ENCODE data around the gene TSPAN5.

Gene TSPAN5

GRCh38 chr4:98609934-98610333, 48.5 kb downstream of the TSPAN5 start:
- Histone ChIP-seq H3K4me3 (no peak overlapping the region), H3K36me3 (no peaks in the 10 kb centered on the region), H3K9me3 (replicated peaks in 1 of 11) (no peaks in the 10 kb centered on the region), H3K4me1 (no peaks in the 10 kb centered on the region), H3K4me2 (no peak overlapping the region), H4K20me1 (no peaks in the 10 kb centered on the region), H3K27me3 (no peaks in the 10 kb centered on the region), H3K27ac (no peak overlapping the region), H3K9ac (no peak overlapping the region)
- TF ChIP-seq Cebpa-rat (IDR thresholded peaks at IDR 0.05), result no peak

DNA sequence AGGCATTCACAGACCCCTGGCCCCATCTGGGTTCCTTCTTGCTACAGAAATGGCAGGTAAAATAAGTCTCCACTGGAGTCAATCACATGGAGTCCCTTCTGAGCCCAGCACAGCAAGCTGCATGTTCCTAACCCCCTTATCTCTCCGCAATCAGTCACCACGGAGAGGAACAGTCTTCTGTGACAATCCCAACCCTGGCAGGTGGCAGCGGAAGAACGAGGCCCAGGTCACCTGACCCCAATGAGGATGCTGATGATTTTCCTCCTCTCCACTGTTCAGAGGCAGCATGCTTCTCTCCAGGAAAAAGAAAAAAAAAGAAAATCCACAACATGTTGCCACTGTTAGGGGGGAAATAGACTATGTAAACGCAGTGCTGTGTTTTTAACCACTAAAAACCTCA, 50.1 kb downstream of the TSPAN5 start:
- TF ChIP-seq Cebpa-rat (IDR thresholded peaks at IDR 0.05), result no peak
- H3K36me3 ChIP-seq, result no peaks in the 10 kb centered on the region
- H4K20me1 ChIP-seq, result no peaks in the 10 kb centered on the region
- H3K4me1 ChIP-seq, result no peaks in the 10 kb centered on the region
- no peak overlapping the region for H3K9ac ChIP-seq
- no peak overlapping the region for H3K27ac ChIP-seq
- no peak overlapping the region for H3K4me2 ChIP-seq
- no peak overlapping the region for H3K4me3 ChIP-seq
- no peaks in the 10 kb centered on the region for H3K27me3 ChIP-seq
- H3K9me3 ChIP-seq (replicated peaks in 1 of 11), result no peaks in the 10 kb centered on the region

DNA sequence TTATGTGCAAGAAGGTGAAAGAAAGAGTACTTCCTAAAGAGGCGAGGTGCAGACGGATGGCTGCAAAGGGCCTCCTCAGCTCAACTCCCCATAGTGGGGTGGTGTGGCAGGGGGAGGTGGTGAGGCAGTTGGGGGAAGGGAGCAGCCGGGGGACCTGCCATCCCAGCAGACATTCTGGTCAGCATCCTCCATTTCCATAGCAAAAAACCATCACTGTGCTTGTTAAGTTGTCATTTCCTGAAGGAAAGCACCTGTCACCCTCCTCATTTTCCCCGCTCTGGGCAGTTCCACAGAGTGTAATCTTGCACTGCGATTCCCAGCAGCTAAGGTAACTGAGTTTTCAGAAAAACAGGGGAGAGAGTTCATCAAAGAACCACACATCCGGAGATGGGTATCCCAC, 51.5 kb downstream of the TSPAN5 start:
- Histone ChIP-seq H3K4me2 (no peak overlapping the region), H3K4me1 (no peaks in the 10 kb centered on the region), H3K9ac (no peak overlapping the region), H3K27me3 (no peaks in the 10 kb centered on the region), H3K4me3 (no peak overlapping the region), H3K9me3 (replicated peaks in 1 of 11) (no peaks in the 10 kb centered on the region), H3K27ac (no peak overlapping the region), H4K20me1 (no peaks in the 10 kb centered on the region), H3K36me3 (no peaks in the 10 kb centered on the region)
- TF ChIP-seq Cebpa-rat (IDR thresholded peaks at IDR 0.05), result no peak

DNA sequence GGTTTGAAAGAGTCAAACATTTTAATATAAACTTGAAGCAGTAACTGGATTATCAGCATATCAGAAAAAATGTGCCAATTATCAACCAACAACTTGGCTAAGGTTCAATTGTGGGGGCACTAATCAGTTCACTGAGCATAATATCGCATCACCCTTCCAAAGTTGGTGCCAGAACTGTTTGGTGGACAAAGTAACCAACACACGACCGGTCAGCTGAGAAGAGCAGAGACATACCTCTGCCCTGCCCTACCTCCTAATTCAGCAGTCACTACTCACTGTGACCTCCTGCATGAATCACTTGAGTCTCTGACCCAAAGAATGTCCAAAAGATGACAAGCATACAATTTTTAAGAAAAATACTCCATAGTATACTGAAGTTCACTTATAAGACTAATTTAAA, 53.2 kb downstream of the TSPAN5 start:
- Histone ChIP-seq H3K9ac (no peak overlapping the region), H3K4me3 (no peak overlapping the region), H3K4me2 (no peak overlapping the region), H3K27me3 (no peaks in the 10 kb centered on the region), H3K9me3 (replicated peaks in 1 of 11) (peaks cover 0 to 10% (median under 1%) of the 10 kb centered on the region in 11 experiments; a peak in 4 of 22 replicates), H4K20me1 (no peaks in the 10 kb centered on the region), H3K4me1 (no peaks in the 10 kb centered on the region), H3K36me3 (no peaks in the 10 kb centered on the region), H3K27ac (no peak overlapping the region)
- no peak for TF ChIP-seq Cebpa-rat (IDR thresholded peaks at IDR 0.05)

GRCh38 chr4:98604723-98605122, 53.7 kb downstream of the TSPAN5 start:
- no peak for TF ChIP-seq Cebpa-rat (IDR thresholded peaks at IDR 0.05)
- no peak overlapping the region for H3K27ac ChIP-seq
- H3K9ac ChIP-seq, result no peak overlapping the region

DNA sequence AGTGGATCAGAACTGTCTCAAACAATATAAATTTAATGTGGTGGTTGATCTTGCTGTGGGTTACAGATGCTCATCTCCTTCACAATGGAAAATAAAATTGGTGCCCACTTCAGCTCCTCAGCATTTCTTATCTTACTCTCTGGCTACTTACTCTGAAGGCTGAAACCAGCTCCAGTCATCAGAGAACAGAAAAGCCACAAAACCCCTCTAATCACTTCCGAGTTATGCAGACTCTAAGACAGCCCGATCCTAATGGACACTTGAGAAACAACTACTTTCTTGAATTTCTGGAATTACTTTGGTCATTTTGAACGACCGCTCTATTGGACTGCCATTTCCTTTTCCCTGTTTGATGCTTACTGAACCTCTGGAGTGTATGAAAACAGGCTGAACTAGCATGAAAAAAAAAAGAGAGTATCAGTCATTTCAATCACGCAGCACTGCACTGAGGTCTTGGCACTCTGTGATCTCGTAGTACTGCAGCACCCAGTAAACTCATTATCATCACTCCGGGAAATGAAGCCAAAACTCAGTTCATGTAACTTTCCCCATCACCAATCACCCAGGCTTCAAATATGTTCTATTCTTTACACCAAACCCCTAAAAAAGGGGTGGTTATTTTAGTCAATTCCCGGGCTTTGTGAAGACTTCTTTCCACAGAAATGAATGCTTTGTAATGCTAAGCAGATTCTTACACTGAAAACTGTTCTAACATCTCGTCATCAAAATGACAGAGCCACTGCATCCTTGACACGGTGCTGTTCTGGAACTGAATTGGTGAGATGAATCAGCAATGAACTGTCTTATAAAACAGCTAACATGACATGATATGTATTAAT, 54.5 kb downstream of the TSPAN5 start:
- no peak overlapping the region for H3K4me2 ChIP-seq

More at GRCh38 chr4:98604723-98605122, 53.7 kb downstream of the TSPAN5 start:
- no peak overlapping the region for H3K4me3 ChIP-seq
- H4K20me1 ChIP-seq, result no peaks in the 10 kb centered on the region
- H3K9me3 ChIP-seq (replicated peaks in 1 of 11), result peaks cover 2 to 13% (median 5%) of the 10 kb centered on the region in 11 experiments; a peak in 18 of 22 replicates
- H3K27me3 ChIP-seq, result no peaks in the 10 kb centered on the region
- no peaks in the 10 kb centered on the region for H3K4me1 ChIP-seq
- H3K4me2 ChIP-seq, result no peak overlapping the region
- no peaks in the 10 kb centered on the region for H3K36me3 ChIP-seq

GRCh38 chr4:98602270-98602669, 56.1 kb downstream of the TSPAN5 start:
- Histone ChIP-seq H3K4me2 (no peak overlapping the region), H3K27me3 (no peaks in the 10 kb centered on the region), H3K27ac (no peak overlapping the region), H3K9me3 (replicated peaks in 1 of 11) (peaks cover 17 to 27% (median 21%) of the 10 kb centered on the region in 11 experiments), H3K9ac (no peak overlapping the region), H4K20me1 (no peaks in the 10 kb centered on the region), H3K4me3 (no peak overlapping the region), H3K4me1 (no peaks in the 10 kb centered on the region), H3K36me3 (no peaks in the 10 kb centered on the region)
- no peak for TF ChIP-seq Cebpa-rat (IDR thresholded peaks at IDR 0.05)

More for the DNA sequence above, 54.5 kb downstream of the TSPAN5 start:
- no peaks in the 10 kb centered on the region for H3K36me3 ChIP-seq
- no peak overlapping the region for H3K4me3 ChIP-seq
- no peak overlapping the region for H3K27ac ChIP-seq
- H3K9me3 ChIP-seq (replicated peaks in 1 of 11), result peaks cover 10 to 21% (median 13%) of the 10 kb centered on the region in 11 experiments
- no peak overlapping the region for H3K9ac ChIP-seq
- H3K27me3 ChIP-seq, result no peaks in the 10 kb centered on the region
- no peaks in the 10 kb centered on the region for H4K20me1 ChIP-seq
- H3K4me1 ChIP-seq, result no peaks in the 10 kb centered on the region
- no peak for TF ChIP-seq Cebpa-rat (IDR thresholded peaks at IDR 0.05)

DNA sequence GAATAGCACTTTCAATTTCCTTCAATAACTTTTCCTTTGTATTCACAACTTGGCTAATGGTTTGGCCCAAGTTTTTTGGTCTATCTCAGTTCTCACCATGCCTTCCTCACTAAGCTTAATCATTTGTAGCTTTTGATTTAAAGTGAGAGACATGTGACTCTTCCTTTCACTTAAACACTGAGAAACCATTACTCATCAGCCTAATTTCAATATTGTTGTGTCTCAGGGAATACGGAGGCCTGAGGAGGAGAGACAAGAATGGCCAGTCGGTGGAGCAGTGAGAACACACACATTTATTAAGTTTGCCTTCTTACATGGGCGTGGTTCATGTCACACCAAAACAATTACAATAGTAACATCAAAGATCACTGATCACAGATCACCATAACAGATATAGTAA, 56.7 kb downstream of the TSPAN5 start:
- Histone ChIP-seq H3K9ac (no peak overlapping the region), H4K20me1 (no peaks in the 10 kb centered on the region)

GRCh38 chr4:98599617-98600205, 58.7 kb downstream of the TSPAN5 start:
- H3K27ac ChIP-seq, result no peak overlapping the region
- H3K4me1 ChIP-seq, result no peaks in the 10 kb centered on the region
- H3K4me2 ChIP-seq, result no peak overlapping the region
- H4K20me1 ChIP-seq, result no peaks in the 10 kb centered on the region
- peaks cover 17 to 27% (median 21%) of the 10 kb centered on the region in 11 experiments for H3K9me3 ChIP-seq (replicated peaks in 1 of 11)
- H3K27me3 ChIP-seq, result no peaks in the 10 kb centered on the region
- TF ChIP-seq Cebpa-rat (IDR thresholded peaks at IDR 0.05), result no peak
- no peak overlapping the region for H3K9ac ChIP-seq
- no peaks in the 10 kb centered on the region for H3K36me3 ChIP-seq
- H3K4me3 ChIP-seq, result no peak overlapping the region

More for the DNA sequence above, 56.7 kb downstream of the TSPAN5 start:
- no peak overlapping the region for H3K4me2 ChIP-seq
- peaks cover 17 to 27% (median 21%) of the 10 kb centered on the region in 11 experiments for H3K9me3 ChIP-seq (replicated peaks in 1 of 11)
- H3K4me3 ChIP-seq, result no peak overlapping the region
- no peaks in the 10 kb centered on the region for H3K36me3 ChIP-seq
- H3K27me3 ChIP-seq, result no peaks in the 10 kb centered on the region
- TF ChIP-seq Cebpa-rat (IDR thresholded peaks at IDR 0.05), result no peak
- no peak overlapping the region for H3K27ac ChIP-seq
- no peaks in the 10 kb centered on the region for H3K4me1 ChIP-seq

GRCh38 chr4:98586962-98587354, 71.5 kb downstream of the TSPAN5 start:
- Histone ChIP-seq H3K36me3 (no peaks in the 10 kb centered on the region), H4K20me1 (no peaks in the 10 kb centered on the region), H3K27me3 (no peaks in the 10 kb centered on the region), H3K27ac (no peak overlapping the region), H3K4me2 (no peak overlapping the region), H3K9me3 (replicated peaks in 1 of 11) (no peaks in the 10 kb centered on the region; a peak in 1 of 22 replicates), H3K4me3 (no peak overlapping the region), H3K9ac (no peak overlapping the region), H3K4me1 (no peaks in the 10 kb centered on the region)
- no peak for TF ChIP-seq Cebpa-rat (IDR thresholded peaks at IDR 0.05)

Measured in BLaER1 treated with 17β-estradiol and CSF1 and Interleukin-3, amounts not matched to agents 10 nM and 100 nM (cell line).